DND-41 (cell line): ENCODE results near the gene GATA3.
A peak's percentile ranks its signal among the peaks of the same experiment; 100 is the strongest.

Source experiments
- ATAC-seq: fragments of 200-7000 bp; cut with Tn5 transposase; 3 replicates; pipeline ENCODE4 v1.9.1; 2021; ENCODE audit warnings: low read depth; ENCODE audit not compliant: insufficient read depth
- DNase-seq: peaks from one replicate; pipeline ENCODE4 v3.0.0-alpha.2; 2020
- H2AFZ ChIP-seq: 2 replicates; pipeline ENCODE4 v1.6.0; 2012; ENCODE audit warnings: low read depth, low read length
- H3K27ac ChIP-seq: 2 replicates; pipeline ENCODE4 v1.5.1; 2012; ENCODE audit warnings: low read length, inconsistent platforms
- H3K27me3 ChIP-seq: fragments of 200-600 bp; sonication (generic); 2 replicates; pipeline ENCODE4 v1.6.0; 2012; ENCODE audit warnings: low read length, mild to moderate bottlenecking, inconsistent platforms; ENCODE audit not compliant: insufficient read depth, poor library complexity
- H3K36me3 ChIP-seq: 2 replicates; pipeline ENCODE4 v1.5.1; 2012; ENCODE audit warnings: low read length, inconsistent platforms; ENCODE audit not compliant: insufficient read depth
- H3K4me1 ChIP-seq: 2 replicates; pipeline ENCODE4 v1.5.1; 2012; ENCODE audit warnings: mild to moderate bottlenecking, low read length; ENCODE audit not compliant: insufficient read depth
- H3K4me2 ChIP-seq: 2 replicates; pipeline ENCODE4 v1.6.0; 2012; ENCODE audit warnings: mild to moderate bottlenecking, moderate library complexity, low read length, inconsistent platforms; ENCODE audit not compliant: insufficient read depth
- H3K4me3 ChIP-seq, 2 experiments: fragments of 200-600 bp in 1 of 2; shearing (Covaris generic) in 1 of 2; 2 replicates each; pipeline ENCODE4 v1.5.1; 2012 to 2016; ENCODE audit warnings: inconsistent platforms in 2 of 2, low read length in 2 of 2, mild to moderate bottlenecking in 2 of 2, low read depth in 1 of 2, moderate library complexity in 1 of 2
- H3K79me2 ChIP-seq: 2 replicates; pipeline ENCODE4 v1.6.0; 2012; ENCODE audit warnings: low read length, inconsistent platforms; ENCODE audit not compliant: insufficient read depth
- H3K9ac ChIP-seq: 2 replicates; pipeline ENCODE4 v1.6.0; 2012; ENCODE audit warnings: low read depth, mild to moderate bottlenecking, inconsistent platforms, low read length, moderate library complexity
- H3K9me3 ChIP-seq: 2 replicates; pipeline ENCODE4 v1.5.1; 2012; ENCODE audit warnings: low read length, moderate library complexity, mild to moderate bottlenecking, inconsistent platforms; ENCODE audit not compliant: insufficient read depth, severe bottlenecking
- H4K20me1 ChIP-seq: 2 replicates; pipeline ENCODE4 v1.6.0; 2012; ENCODE audit warnings: low read length; ENCODE audit not compliant: insufficient read depth
- CTCF ChIP-seq: IDR thresholded peaks from 2 replicates; pipeline ENCODE4 v1.5.1; 2012; ENCODE audit warnings: borderline replicate concordance, low read length, moderate library complexity, mild to moderate bottlenecking; ENCODE audit not compliant: poor library complexity, severe bottlenecking; ENCODE audit errors: extremely low read depth
- EZH2 ChIP-seq: IDR thresholded peaks from 3 replicates; pipeline ENCODE4 v1.6.1; 2012; ENCODE audit warnings: borderline replicate concordance, low read depth, mild to moderate bottlenecking, moderate library complexity, low read length, inconsistent platforms; ENCODE audit not compliant: severe bottlenecking

GATA3 gene

GRCh38 chr10:8074881-8075280, 20.4 kb downstream of the GATA3 start:
- DNase-seq (no peak), ATAC-seq (0 out of 3 replicates have a peak, but pooled peaks have one; percentile 11)
- no peak overlapping the region for H3K4me3 ChIP-seq
- H4K20me1 ChIP-seq: peaks cover 29% of the 10 kb centered on the region
- H3K9me3 ChIP-seq: no peaks in the 10 kb centered on the region
- TF ChIP-seq EZH2: no peak
- no peak for TF ChIP-seq CTCF
- H3K4me2 ChIP-seq: no peak overlapping the region
- H3K9ac ChIP-seq: no peak overlapping the region
- no peaks in the 10 kb centered on the region for H3K4me1 ChIP-seq
- H3K36me3 ChIP-seq: peaks cover 57% of the 10 kb centered on the region
- peaks cover 35% of the 10 kb centered on the region for H3K79me2 ChIP-seq
- H3K27me3 ChIP-seq: no peaks in the 10 kb centered on the region
- H3K27ac ChIP-seq: no peak overlapping the region
- no peak overlapping the region for H2AFZ ChIP-seq

- Histone ChIP-seq H3K4me2 (no peak overlapping the region), H3K27me3 (no peaks in the 10 kb centered on the region), H3K79me2 (peaks cover 28% of the 10 kb centered on the region), H2AFZ (no peak overlapping the region), H3K9me3 (no peaks in the 10 kb centered on the region), H3K36me3 (peaks cover 51% of the 10 kb centered on the region), H4K20me1 (peaks cover 27% of the 10 kb centered on the region), H3K4me1 (no peaks in the 10 kb centered on the region), H3K9ac (no peak overlapping the region), H3K4me3 (no peak overlapping the region), H3K27ac (no peak overlapping the region)
- no peak for TF ChIP-seq EZH2
- TF ChIP-seq CTCF: peak; percentile 14
- no peak for DNase-seq
- ATAC-seq: peak; percentile 23; the same call in 1 of the 3 replicates
Measured at GRCh38 chr10:8075282-8076260, 21.1 kb downstream of the GATA3 start.

GRCh38 chr10:8076933-8077332, 22.4 kb downstream of the GATA3 start:
- Histone ChIP-seq H4K20me1 (peaks cover 17% of the 10 kb centered on the region), H3K4me2 (no peak overlapping the region), H2AFZ (no peak overlapping the region), H3K79me2 (peaks cover 14% of the 10 kb centered on the region), H3K36me3 (peaks cover 45% of the 10 kb centered on the region), H3K27me3 (no peaks in the 10 kb centered on the region), H3K9me3 (no peaks in the 10 kb centered on the region), H3K27ac (no peak overlapping the region), H3K9ac (no peak overlapping the region), H3K4me1 (no peaks in the 10 kb centered on the region), H3K4me3 (no peak overlapping the region)
- DNase-seq (no peak), ATAC-seq (no peak)
- no peak for TF ChIP-seq CTCF
